K562 (cell line): Measurements from ENCODE around the gene THAP11. TPM values are rescaled to one million over a fixed set of nuclear protein-coding genes. Genes with fewer than 3 reads are reported as not detected.
A peak's percentile ranks its signal among the peaks of the same experiment; 100 is the strongest.

Experiments
- ASH1L ChIP-seq: fragments of 450-650 bp; IDR thresholded peaks from 2 replicates; pipeline ENCODE4 v1.6.1; 2018; ENCODE audit warnings: borderline replicate concordance, mild to moderate bottlenecking, low read depth; ENCODE audit not compliant: partially characterized antibody
- ATF7 ChIP-seq: fragments of 450-650 bp; IDR thresholded peaks from 2 replicates; pipeline ENCODE4 v1.7.1; 2014; ENCODE audit warnings: mild to moderate bottlenecking, moderate library complexity
- CBX1 ChIP-seq: sonication (generic); IDR thresholded peaks from 2 replicates; pipeline ENCODE4 v1.6.1; 2016; ENCODE audit warnings: antibody characterized with exemption, low read depth, mild to moderate bottlenecking
- GABPB1 ChIP-seq: sonication (generic); formaldehyde crosslinking; IDR thresholded peaks from 2 replicates; pipeline ENCODE4 v1.8.0; 2022; ENCODE audit warnings: mild to moderate bottlenecking, missing genetic modification reagents
- HNRNPH1 ChIP-seq: fragments of 200-400 bp; formaldehyde crosslinking; optimal IDR thresholded peaks from 2 replicates; pipeline ENCODE3; 2017; ENCODE audit warnings: low read depth, mild to moderate bottlenecking, low read length, moderate library complexity
- KLF10 ChIP-seq: fragments of 250-450 bp; sonication (Bioruptor Pico); IDR thresholded peaks from 2 replicates; pipeline ENCODE4 v1.6.1; 2021; ENCODE audit warnings: matching md5 sums
- MEF2D ChIP-seq: conservative IDR thresholded peaks from 2 replicates; pipeline ENCODE4 v1.6.1; 2016; ENCODE audit warnings: low read depth, missing genetic modification characterization, missing compliant biosample characterization
- NCOA2 ChIP-seq, 2 experiments: fragments of 450-650 bp; IDR thresholded peaks; 2 replicates each; pipeline ENCODE4 v1.6.1; 2018; ENCODE audit warnings: mild to moderate bottlenecking in 2 of 2, moderate library complexity in 1 of 2; ENCODE audit not compliant: partially characterized antibody in 2 of 2
- PREB ChIP-seq: sonication (generic); formaldehyde crosslinking; IDR thresholded peaks from 2 replicates; pipeline ENCODE4 v1.8.1; 2023; ENCODE audit warnings: mild to moderate bottlenecking, missing genetic modification reagents
- RFX5 ChIP-seq: IDR thresholded peaks from 2 replicates; pipeline ENCODE4 v1.6.1; 2011; ENCODE audit warnings: low read depth, mild to moderate bottlenecking, improper control_type of control experiment, low read length
- TSHZ1 ChIP-seq: fragments of 250-450 bp; sonication (Bioruptor Pico); IDR thresholded peaks from 2 replicates; pipeline ENCODE4 v1.4.0; 2020; ENCODE audit warnings: mild to moderate bottlenecking, moderate library complexity
- YY1 ChIP-seq, 3 experiments: IDR thresholded peaks; 2 replicates each; pipeline ENCODE4 v1.6.1; 2011; ENCODE audit warnings: low read length in 2 of 3, mild to moderate bottlenecking in 2 of 3, moderate library complexity in 2 of 3, borderline replicate concordance in 1 of 3, control low read depth in 1 of 3, low read depth in 1 of 3; ENCODE audit not compliant: insufficient read depth in 3 of 3, insufficient replicate concordance in 2 of 3, control insufficient read depth in 1 of 3, insufficient read length in 1 of 3; ENCODE audit errors: extremely low read depth in 1 of 3
- ZNF639 ChIP-seq, 2 experiments: fragments of 200-800 bp in 1 of 2; sonication (Bioruptor generic) in 1 of 2; sonication (generic) in 1 of 2; formaldehyde crosslinking in 1 of 2; IDR thresholded peaks in 1 of 2; conservative IDR thresholded peaks in 1 of 2; 2 replicates each; pipeline versions ENCODE4 v1.5.0 to v1.6.1; 2016 to 2020; ENCODE audit warnings: missing compliant biosample characterization in 1 of 2, missing genetic modification characterization in 1 of 2, missing genetic modification reagents in 1 of 2
- polyA plus RNA-seq, 8 experiments: library from polyadenylated mRNA; depleted of rRNA in 4 of 8; stranded (reverse) in 5 of 8; unstranded in 3 of 8; fragments of >200 nt; fragmentation: Nextera tagmentation in 2 of 8; fragmentation: Illumina TruSeq in 1 of 8; extraction: Ambion mirVana in 2 of 8; extraction: Trizol in 1 of 8; gene quantifications; 2 replicates each; pipeline versions ENCODE4 v1.2.1 to v1.2.3, GENCODE V29; 2011 to 2014; ENCODE audit warnings: inconsistent platforms in 1 of 8, missing spikeins in 1 of 8
- total RNA-seq, 7 experiments: library from RNA; depleted of rRNA in 6 of 7; stranded (reverse); fragments of >200 nt in 6 of 7; fragmentation: Illumina TruSeq in 2 of 7; extraction: Trizol in 2 of 7; gene quantifications; 2 replicates each; pipeline versions ENCODE4 v1.2.1 to v1.2.3, GENCODE V29; 2011 to 2021; ENCODE audit warnings: low replicate concordance in 1 of 7

Gene THAP11
- total and polyA plus RNA-seq, 9 of the 15 experiments (the other 6 are each of a cell fraction or from before 2014, with no cell fraction given), result 2.4 to 31.6 (median 21.4) TPM

- peak; percentile 66; the same call in 1 of the 2 replicates for TF ChIP-seq TSHZ1 (CRISPR knock-in tag)
- TF ChIP-seq RFX5, result no peak
- no peak for TF ChIP-seq ASH1L
- peak; percentile 100 for TF ChIP-seq GABPB1
- TF ChIP-seq NCOA2 (IDR thresholded peaks at IDR 0.05; ENCODE audit: partially characterized antibody in 2 of 2), result no peak
- TF ChIP-seq ATF7, result peak; percentile 83
- peak; percentile 46 to 72; a peak in 1 of 4 replicates for TF ChIP-seq ZNF639 (CRISPR knock-in tag; conservative IDR thresholded peaks at IDR 0.05 in 1 of 2, IDR thresholded peaks at IDR 0.05 in 1 of 2)
- peak; percentile 67; the same call in 1 of the 2 replicates for TF ChIP-seq CBX1
- TF ChIP-seq YY1 (IDR thresholded peaks at IDR 0.05; ENCODE audit: borderline replicate concordance in 1 of 3, control insufficient read depth in 1 of 3, extremely low read depth in 1 of 3, insufficient read depth in 3 of 3, insufficient read length in 1 of 3, insufficient replicate concordance in 2 of 3, low read depth in 1 of 3, low read length in 2 of 3), result peak in 2 of 3 experiments; percentile 36 to 67
- no peak for TF ChIP-seq MEF2D (tag)
- TF ChIP-seq KLF10 (CRISPR knock-in tag), result no peak
- no peak for TF ChIP-seq HNRNPH1
- peak; percentile 83; the same call in 1 of the 2 replicates for TF ChIP-seq PREB (CRISPR knock-in tag)
These were observed 30.7 kb downstream of the THAP11 start, which contains the start of gene EDC4 (continued) for GRCh38 chr16:67872631-67873434.
